Transverse colon (tissue), 4 donors: ENCODE results near the gene C16orf96. TPM values are rescaled to one million over a fixed set of nuclear protein-coding genes. Genes with fewer than 3 reads are reported as not detected.

Experiments used
- DNase-seq: peaks from one replicate; pipeline ENCODE4 v3.0.0-alpha.2; 2019
- H3K27ac ChIP-seq, 4 donors: fragments of 200-600 bp; sonication (generic); 2 replicates each; pipeline ENCODE4 v1.5.1; 2016 to 2018; ENCODE audit warnings: inconsistent platforms in 4 of 4
- H3K27me3 ChIP-seq: fragments of 200-600 bp; sonication (generic); 2 replicates; pipeline ENCODE4 v1.5.1; 2017; ENCODE audit warnings: inconsistent platforms
- H3K36me3 ChIP-seq, 4 donors: fragments of 200-600 bp; sonication (generic); 2 replicates each; pipeline ENCODE4 v1.5.1; 2017 to 2019; ENCODE audit warnings: inconsistent platforms in 4 of 4
- H3K4me1 ChIP-seq, 4 donors: fragments of 200-600 bp; sonication (generic); 2 replicates each; pipeline ENCODE4 v1.5.1; 2017 to 2020; ENCODE audit warnings: inconsistent platforms in 4 of 4
- H3K4me3 ChIP-seq, 4 donors: fragments of 200-600 bp; sonication (generic); 1 replicate in 1 of 4; 2 replicates in 3 of 4; pipeline versions ENCODE4 v1.5.1 to v1.6.1; 2017 to 2019; ENCODE audit warnings: inconsistent platforms in 4 of 4
- H3K9me3 ChIP-seq, 2 donors: fragments of 200-600 bp; sonication (generic); 2 replicates each; pipeline ENCODE4 v1.5.1; 2017 to 2019; ENCODE audit warnings: inconsistent platforms in 2 of 2
- EP300 ChIP-seq: sonication (generic); formaldehyde crosslinking; IDR thresholded peaks from one replicate; pipeline ENCODE4 v1.6.1; 2017; ENCODE audit warnings: antibody characterized with exemption, low read depth
- POLR2A ChIP-seq: fragments of 450-650 bp; IDR thresholded peaks from one replicate; pipeline ENCODE4 v1.6.1; 2016; ENCODE audit warnings: antibody characterized with exemption, mild to moderate bottlenecking, moderate library complexity
- POLR2AphosphoS5 ChIP-seq, 3 donors: sonication (generic); formaldehyde crosslinking; IDR thresholded peaks; one replicate each; pipeline ENCODE4 v1.6.1; 2016; ENCODE audit warnings: antibody characterized with exemption in 3 of 3
- WGBS, 2 donors: methylation state at CpG; one replicate each; pipeline ENCODE4 v1.1.5; 2018; ENCODE audit warnings: low coverage in 1 of 2; 5-methylcytosine and 5-hydroxymethylcytosine counted together
- in situ Hi-C, 4 donors: fragments of 200-750 bp; cut with MboI; loops; one replicate each; pipeline versions ENCODE4 v1.15.0 to v1.15.1; 2017; ENCODE audit warnings: low sequenced_read_pairs in 3 of 4, low pct_ligation_motif_present in 1 of 4, low pct_unique_long_range_greater_than_20kb in 1 of 4
- intact Hi-C: fragments of 100-400 bp; cut with DNase I; formaldehyde crosslinking; loops from one replicate; pipeline ENCODE4 v1.15.1; 2023; ENCODE audit warnings: low total_unique reads
- total RNA-seq, 4 donors: library from RNA; depleted of rRNA; stranded (reverse); fragments of >200 nt; gene quantifications; one replicate each; pipeline ENCODE4 v1.1.0, GENCODE V29; 2016
- TF ChIP-seq, protein P1 (sequence below), 5 experiments: fragments of 200-600 bp in 3 of 5; fragments of 450-650 bp in 2 of 5; sonication (generic) in 3 of 5; IDR thresholded peaks; 1 replicate in 2 of 5; 2 replicates in 3 of 5; pipeline ENCODE4 v1.5.1; 2016 to 2017; ENCODE audit warnings: antibody characterized with exemption in 5 of 5, inconsistent platforms in 3 of 5, mild to moderate bottlenecking in 2 of 5, moderate library complexity in 1 of 5

C16orf96 gene
- total RNA-seq, 4 donors from 2014 or later: not detected

DNA sequence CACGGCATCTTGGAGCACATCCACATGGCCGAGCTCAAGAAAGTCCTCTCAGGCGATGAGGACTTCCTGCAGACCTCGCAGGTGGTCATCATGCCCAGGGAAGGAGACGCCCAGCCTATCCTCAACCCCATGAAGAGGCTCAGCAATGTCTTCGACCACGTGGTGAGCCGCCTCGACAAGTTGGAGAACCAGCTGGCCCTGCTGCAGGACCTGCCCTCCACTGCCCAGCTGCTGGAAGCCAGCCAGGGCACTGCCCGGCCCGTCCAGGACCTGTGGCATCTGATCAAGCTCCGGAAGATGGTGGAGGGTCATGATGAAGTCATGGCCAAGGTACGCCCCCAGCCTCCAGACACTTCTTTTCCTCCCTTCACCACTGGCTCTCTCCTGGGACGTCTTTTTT is 440 bp downstream of the C16orf96 start:
- Histone ChIP-seq H3K4me1 (no peaks in the 10 kb centered on the region), H3K36me3 (no peaks in the 10 kb centered on the region), H3K4me3 (no peak overlapping the region), H3K27me3 (no peaks in the 10 kb centered on the region), H3K9me3 (no peaks in the 10 kb centered on the region), H3K27ac (no peak overlapping the region)
- in situ Hi-C loops (no loop called here), intact Hi-C loops (no loop called here)
- 60 to 89% methylated on average over 2 to 14 of the region's 14 CpGs for WGBS, 2 donors
- TF ChIP-seq EP300 (no peak), POLR2A (no peak)
- no peak for DNase-seq

DNA sequence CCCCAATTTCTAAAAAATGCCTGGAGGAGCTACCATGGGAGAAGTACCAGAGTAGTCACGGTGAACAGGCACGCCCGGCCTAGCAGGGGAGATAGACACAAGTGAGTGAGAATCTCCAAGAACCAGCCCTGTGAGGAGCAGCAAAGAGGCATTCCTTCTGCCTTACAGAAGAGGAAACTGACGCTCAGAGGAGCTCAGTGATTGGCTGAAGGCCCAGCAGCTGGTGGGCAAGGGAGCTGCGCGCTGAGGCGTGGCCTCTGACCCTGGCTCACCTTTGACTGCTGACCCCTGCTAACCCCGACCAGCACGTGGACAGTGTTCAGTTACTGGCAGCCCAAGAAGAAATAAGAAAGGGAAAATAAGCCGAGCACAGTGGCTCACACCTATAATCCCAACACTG is 1.8 kb downstream of the C16orf96 start:
- TF ChIP-seq POLR2AphosphoS5 (IDR thresholded peaks at IDR 0.05): no peak
- no peak for TF ChIP-seq EP300
- no peak for TF ChIP-seq POLR2A
- TF ChIP-seq, protein P1, sequence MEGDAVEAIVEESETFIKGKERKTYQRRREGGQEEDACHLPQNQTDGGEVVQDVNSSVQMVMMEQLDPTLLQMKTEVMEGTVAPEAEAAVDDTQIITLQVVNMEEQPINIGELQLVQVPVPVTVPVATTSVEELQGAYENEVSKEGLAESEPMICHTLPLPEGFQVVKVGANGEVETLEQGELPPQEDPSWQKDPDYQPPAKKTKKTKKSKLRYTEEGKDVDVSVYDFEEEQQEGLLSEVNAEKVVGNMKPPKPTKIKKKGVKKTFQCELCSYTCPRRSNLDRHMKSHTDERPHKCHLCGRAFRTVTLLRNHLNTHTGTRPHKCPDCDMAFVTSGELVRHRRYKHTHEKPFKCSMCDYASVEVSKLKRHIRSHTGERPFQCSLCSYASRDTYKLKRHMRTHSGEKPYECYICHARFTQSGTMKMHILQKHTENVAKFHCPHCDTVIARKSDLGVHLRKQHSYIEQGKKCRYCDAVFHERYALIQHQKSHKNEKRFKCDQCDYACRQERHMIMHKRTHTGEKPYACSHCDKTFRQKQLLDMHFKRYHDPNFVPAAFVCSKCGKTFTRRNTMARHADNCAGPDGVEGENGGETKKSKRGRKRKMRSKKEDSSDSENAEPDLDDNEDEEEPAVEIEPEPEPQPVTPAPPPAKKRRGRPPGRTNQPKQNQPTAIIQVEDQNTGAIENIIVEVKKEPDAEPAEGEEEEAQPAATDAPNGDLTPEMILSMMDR (IDR thresholded peaks at IDR 0.05): no peak
- Histone ChIP-seq H3K27me3 (no peaks in the 10 kb centered on the region), H3K9me3 (no peaks in the 10 kb centered on the region), H3K4me1 (no peaks in the 10 kb centered on the region), H3K27ac (no peak overlapping the region), H3K36me3 (no peaks in the 10 kb centered on the region), H3K4me3 (no peak overlapping the region)
- no peak for DNase-seq
- intact Hi-C loops: no loop called here
- 79% methylated on average over 10 of the region's 10 CpGs; no CpG with 5 or more reads in 1 of the 2 donors for WGBS, 2 donors
- in situ Hi-C loops: no loop called here

DNA sequence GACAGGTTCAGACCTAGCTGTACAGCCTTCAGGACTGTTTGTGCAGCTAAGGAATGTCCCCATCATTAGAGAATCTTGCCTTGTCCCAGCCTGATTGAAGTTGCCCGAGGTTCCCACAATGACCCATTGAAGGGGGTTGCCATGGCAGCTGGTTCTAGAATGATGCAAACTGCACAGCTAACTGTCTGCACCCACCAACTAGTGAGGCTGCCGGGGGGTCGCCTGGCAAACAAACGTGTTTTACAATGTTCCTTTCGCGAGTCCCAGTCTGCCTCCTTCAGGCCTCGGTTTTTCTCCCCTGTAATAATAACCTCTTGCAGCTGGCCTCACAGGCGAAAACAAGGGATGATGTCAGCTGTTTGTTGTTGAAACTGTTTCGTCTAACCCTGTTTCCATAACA is 5.5 kb downstream of the C16orf96 start:
- H3K27ac ChIP-seq: no peak overlapping the region
- TF ChIP-seq POLR2A (no peak), POLR2AphosphoS5 (IDR thresholded peaks at IDR 0.05) (no peak), EP300 (no peak)
- TF ChIP-seq, protein P1 (IDR thresholded peaks at IDR 0.05): no peak
- in situ Hi-C loops: no loop called here
- WGBS, 2 donors: 52 to 69% methylated on average over 3 to 9 of the region's 9 CpGs
- no peaks in the 10 kb centered on the region for H3K9me3 ChIP-seq
- no peak overlapping the region for H3K4me3 ChIP-seq
- DNase-seq: no peak
- intact Hi-C loops: no loop called here
- no peaks in the 10 kb centered on the region for H3K27me3 ChIP-seq
- no peaks in the 10 kb centered on the region for H3K36me3 ChIP-seq
- no peaks in the 10 kb centered on the region for H3K4me1 ChIP-seq

DNA sequence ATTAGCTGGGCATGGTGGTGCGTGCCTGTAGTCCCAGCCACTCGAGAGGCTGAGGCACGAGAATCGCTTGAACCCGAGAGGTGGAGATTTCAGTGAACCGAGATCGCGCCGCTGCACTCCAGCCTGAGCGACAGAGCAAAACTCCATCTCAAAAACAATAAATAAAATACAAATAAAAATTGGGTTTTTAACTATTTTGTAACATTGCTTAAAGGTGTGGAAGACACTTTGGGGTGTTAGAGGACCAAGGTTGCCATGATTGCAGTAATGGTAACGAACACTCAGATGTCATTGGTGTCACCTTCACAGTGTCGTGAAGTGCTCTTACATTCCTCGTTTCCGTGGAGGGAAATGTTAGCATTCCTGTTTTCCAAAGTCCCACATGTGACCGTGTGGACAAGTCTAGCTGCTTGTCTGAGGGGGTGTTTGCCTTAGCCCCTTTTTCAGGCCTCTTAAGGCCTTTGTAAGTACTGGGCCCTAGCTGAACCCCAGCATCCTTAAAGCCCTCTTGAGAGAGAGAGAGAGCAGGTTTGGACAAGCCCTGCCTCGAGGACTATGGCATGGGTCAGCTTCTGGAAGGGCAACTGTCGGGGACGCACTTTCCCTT is 8.6 kb downstream of the C16orf96 start:
- intact Hi-C loops (no loop called here), in situ Hi-C loops (no loop called here)
- 86 to 89% methylated on average over 13 to 18 of the region's 18 CpGs for WGBS, 2 donors
- Histone ChIP-seq H3K4me3 (no peak overlapping the region), H3K27me3 (no peaks in the 10 kb centered on the region), H3K9me3 (no peaks in the 10 kb centered on the region), H3K27ac (no peak overlapping the region), H3K4me1 (no peaks in the 10 kb centered on the region), H3K36me3 (no peaks in the 10 kb centered on the region)
- DNase-seq: no peak
- no peak for TF ChIP-seq POLR2A
- no peak for TF ChIP-seq EP300
- TF ChIP-seq, protein P1 (IDR thresholded peaks at IDR 0.05): no peak
- no peak for TF ChIP-seq POLR2AphosphoS5 (IDR thresholded peaks at IDR 0.05)

DNA sequence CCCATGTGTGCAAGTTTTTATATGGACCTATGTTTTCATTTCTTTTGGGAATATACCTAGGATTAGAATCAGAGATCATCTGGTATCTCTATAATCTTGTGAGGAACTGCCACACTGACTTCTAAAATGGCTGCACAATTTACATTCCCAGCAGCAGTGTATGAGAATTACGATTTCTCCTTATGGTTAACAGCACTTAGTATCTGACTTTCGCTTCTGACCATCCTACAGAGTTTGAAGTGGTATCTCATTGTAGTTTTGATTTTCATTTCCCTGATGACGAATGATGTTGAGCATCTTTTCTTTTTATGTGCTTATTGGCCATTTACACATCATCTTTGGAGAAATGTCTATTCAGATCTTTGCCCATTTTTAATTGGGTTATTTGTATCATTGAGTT is 10.0 kb downstream of the C16orf96 start:
- no peak overlapping the region for H3K4me3 ChIP-seq
- WGBS, 2 donors: 54 to 74% methylated on average over 3 of the region's 3 CpGs
- DNase-seq: no peak
- no peaks in the 10 kb centered on the region for H3K9me3 ChIP-seq
- intact Hi-C loops (no loop called here), in situ Hi-C loops (no loop called here)
- no peaks in the 10 kb centered on the region for H3K36me3 ChIP-seq
- TF ChIP-seq, protein P1 (IDR thresholded peaks at IDR 0.05): no peak
- TF ChIP-seq POLR2AphosphoS5 (IDR thresholded peaks at IDR 0.05): no peak
- TF ChIP-seq EP300: no peak
- no peak for TF ChIP-seq POLR2A
- H3K27ac ChIP-seq: no peak overlapping the region
- no peaks in the 10 kb centered on the region for H3K4me1 ChIP-seq
- no peaks in the 10 kb centered on the region for H3K27me3 ChIP-seq
